Mesodermal cell (in vitro differentiated cells): ENCODE results near the gene CITED2.

Experiments
- H3K27ac ChIP-seq: 2 replicates; pipeline ENCODE4 v1.7.0; 2013; ENCODE audit warnings: mild to moderate bottlenecking, low read depth, low read length, moderate library complexity; ENCODE audit not compliant: severe bottlenecking
- H3K36me3 ChIP-seq: 2 replicates; pipeline ENCODE4 v1.7.1; 2013; ENCODE audit warnings: mild to moderate bottlenecking, low read length, moderate library complexity; ENCODE audit not compliant: control insufficient read depth, insufficient read depth
- H3K4me1 ChIP-seq: one replicate; pipeline ENCODE4 v1.7.1; 2013; ENCODE audit warnings: mild to moderate bottlenecking, low read length; ENCODE audit not compliant: insufficient read depth, control insufficient read depth, poor library complexity, severe bottlenecking
- H3K4me3 ChIP-seq: 2 replicates; pipeline ENCODE4 v1.7.0; 2013; ENCODE audit warnings: low read length, control low read depth, mild to moderate bottlenecking; ENCODE audit not compliant: insufficient read depth, poor library complexity, severe bottlenecking; ENCODE audit errors: extremely low read depth
- H3K9me3 ChIP-seq: 2 replicates; pipeline ENCODE4 v1.7.1; 2013; ENCODE audit warnings: mild to moderate bottlenecking, low read length, moderate library complexity; ENCODE audit not compliant: control insufficient read depth
- WGBS, 2 experiments: methylation state at CpG; one replicate each; pipeline ENCODE4 v1.1.5; 2013; ENCODE audit warnings: missing lambda C conversion rate in 2 of 2; ENCODE audit not compliant: insufficient coverage in 2 of 2; 5-methylcytosine and 5-hydroxymethylcytosine counted together

Gene CITED2

GRCh38 chr6:139330306-139330705 lies 44.1 kb downstream of the CITED2 start:
- no peak overlapping the region for H3K4me3 ChIP-seq
- WGBS, 2 experiments = 95 to 96% methylated on average over 4 of the region's 5 CpGs
- no peak overlapping the region for H3K27ac ChIP-seq
- H3K36me3 ChIP-seq = no peaks in the 10 kb centered on the region
- no peaks in the 10 kb centered on the region for H3K9me3 ChIP-seq
- no peaks in the 10 kb centered on the region for H3K4me1 ChIP-seq

GRCh38 chr6:139329224-139329623 lies 45.2 kb downstream of the CITED2 start:
- 100% methylated on average over 2 of the region's 3 CpGs; no CpG with 5 or more reads in 1 of the 2 experiments for WGBS, 2 experiments
- no peak overlapping the region for H3K4me3 ChIP-seq
- H3K9me3 ChIP-seq = no peaks in the 10 kb centered on the region
- no peak overlapping the region for H3K27ac ChIP-seq
- peaks cover 4% of the 10 kb centered on the region for H3K4me1 ChIP-seq
- H3K36me3 ChIP-seq = no peaks in the 10 kb centered on the region

GRCh38 chr6:139327038-139327437 lies 47.4 kb downstream of the CITED2 start:
- WGBS, 2 experiments = 86 to 99% methylated on average over 5 of the region's 5 CpGs
- H3K36me3 ChIP-seq = no peaks in the 10 kb centered on the region
- no peak overlapping the region for H3K4me3 ChIP-seq
- no peak overlapping the region for H3K27ac ChIP-seq
- peaks cover 3% of the 10 kb centered on the region for H3K9me3 ChIP-seq
- peaks cover 9% of the 10 kb centered on the region for H3K4me1 ChIP-seq

GRCh38 chr6:139325686-139326085 lies 48.8 kb downstream of the CITED2 start:
- no peak overlapping the region for H3K4me3 ChIP-seq
- no peaks in the 10 kb centered on the region for H3K36me3 ChIP-seq
- H3K27ac ChIP-seq = no peak overlapping the region
- H3K9me3 ChIP-seq = peaks cover 3% of the 10 kb centered on the region
- WGBS, 2 experiments = 67 to 80% methylated on average over 1 of the region's 1 CpG
- peaks cover 9% of the 10 kb centered on the region for H3K4me1 ChIP-seq

- Histone ChIP-seq H3K27ac (no peak overlapping the region), H3K36me3 (no peaks in the 10 kb centered on the region), H3K4me3 (no peak overlapping the region), H3K9me3 (peaks cover 3% of the 10 kb centered on the region), H3K4me1 (peaks cover 9% of the 10 kb centered on the region)
Observed at GRCh38 chr6:139325125-139325524, 49.3 kb downstream of the CITED2 start.

GRCh38 chr6:139324301-139324555 lies 50.2 kb downstream of the CITED2 start:
- no CpG with 5 or more reads among the region's 1 CpG for WGBS, 2 experiments
- no peaks in the 10 kb centered on the region for H3K36me3 ChIP-seq
- peaks cover 3% of the 10 kb centered on the region for H3K9me3 ChIP-seq
- no peak overlapping the region for H3K27ac ChIP-seq
- peaks cover 9% of the 10 kb centered on the region for H3K4me1 ChIP-seq
- no peak overlapping the region for H3K4me3 ChIP-seq

- Histone ChIP-seq H3K4me3 (no peak overlapping the region), H3K36me3 (no peaks in the 10 kb centered on the region), H3K27ac (peak overlapping the region; percentile 83), H3K9me3 (peaks cover 3% of the 10 kb centered on the region), H3K4me1 (peaks cover 9% of the 10 kb centered on the region)
- WGBS, 2 experiments = 66 to 81% methylated on average over 12 to 17 of the region's 21 CpGs
Observed at GRCh38 chr6:139323511-139324300, 50.7 kb downstream of the CITED2 start.
